DMS53 treated with DMSO at 0.1 percent for 48 hours (cell line): ENCODE data around the gene PRPH2.
A peak's percentile ranks its signal among the peaks of the same experiment; 100 is the strongest.
"Not testable (repeated sequence)": the region's sequence is repeated elsewhere in the genome, so short reads cannot be mapped to it uniquely, and the experiment has no call there.

ENCODE experiments used
- DNase-seq: peaks from one replicate; lab custom pipeline; 2025; ENCODE audit not compliant: unreplicated experiment; lab: John Stamatoyannopoulos, UW

Gene PRPH2

DNA sequence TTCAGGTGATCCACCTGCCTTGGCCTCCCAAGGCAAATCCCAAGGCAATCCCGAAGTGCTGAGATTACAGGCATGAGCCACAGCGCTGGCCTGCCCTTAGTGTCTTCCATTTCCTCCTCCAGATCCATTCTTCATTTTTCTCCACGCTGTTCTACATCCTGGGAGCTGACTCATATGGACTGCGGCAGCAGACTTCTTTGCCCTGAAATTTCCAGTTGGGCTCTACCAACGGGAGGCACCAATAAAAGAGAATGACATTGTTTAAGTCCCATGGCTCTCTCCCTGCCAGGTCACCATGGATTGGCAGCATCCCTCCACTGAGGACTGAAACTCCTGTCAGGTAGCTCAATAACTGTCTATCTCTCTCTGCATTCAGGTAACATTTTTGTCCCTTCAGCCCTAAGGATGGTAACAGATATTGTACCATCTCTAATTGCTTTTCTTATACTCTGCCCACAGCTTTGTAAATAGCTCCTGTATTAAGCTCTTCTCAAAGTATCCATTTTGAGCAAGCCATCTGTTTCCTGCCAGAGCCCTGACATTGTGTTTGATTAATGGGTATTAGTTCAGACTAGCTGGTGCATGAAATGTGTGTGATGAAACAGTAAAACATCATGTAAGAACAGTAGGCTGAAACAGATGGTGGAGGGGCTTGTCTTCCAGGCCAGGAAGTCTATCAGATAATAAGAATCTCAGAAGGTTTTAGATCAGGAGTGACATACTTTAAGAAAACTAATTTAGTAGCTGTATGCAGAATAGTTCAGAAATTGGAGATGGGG is 19.9 kb upstream of the PRPH2 start:
- peak; percentile 70 for DNase-seq

DNA sequence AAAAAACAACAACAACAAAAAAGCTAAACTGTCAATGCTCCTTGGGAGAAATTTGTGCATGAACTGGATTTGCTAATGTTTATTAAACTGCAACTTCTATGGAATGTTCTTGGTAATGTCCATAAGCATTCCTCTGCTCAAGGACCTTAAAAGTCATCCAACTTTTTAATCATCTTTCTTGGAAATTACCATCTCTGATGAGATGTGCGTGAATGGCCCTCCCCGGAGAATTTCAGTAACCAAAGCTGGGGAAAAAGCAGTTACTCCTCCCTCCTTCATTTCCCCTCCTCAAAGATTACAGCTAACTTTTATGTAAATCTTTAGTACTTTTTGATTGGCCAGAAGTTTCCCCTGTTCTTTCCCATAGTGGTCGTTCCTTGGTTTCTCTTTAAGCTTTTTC is 18.3 kb upstream of the PRPH2 start:
- DNase-seq = no peak

GRCh38 chr6:42735976-42736375 is 13.6 kb upstream of the PRPH2 start:
- no peak for DNase-seq

- DNase-seq = not testable (repeated sequence)
Observed at GRCh38 chr6:42733867-42734481, 11.6 kb upstream of the PRPH2 start.

DNA sequence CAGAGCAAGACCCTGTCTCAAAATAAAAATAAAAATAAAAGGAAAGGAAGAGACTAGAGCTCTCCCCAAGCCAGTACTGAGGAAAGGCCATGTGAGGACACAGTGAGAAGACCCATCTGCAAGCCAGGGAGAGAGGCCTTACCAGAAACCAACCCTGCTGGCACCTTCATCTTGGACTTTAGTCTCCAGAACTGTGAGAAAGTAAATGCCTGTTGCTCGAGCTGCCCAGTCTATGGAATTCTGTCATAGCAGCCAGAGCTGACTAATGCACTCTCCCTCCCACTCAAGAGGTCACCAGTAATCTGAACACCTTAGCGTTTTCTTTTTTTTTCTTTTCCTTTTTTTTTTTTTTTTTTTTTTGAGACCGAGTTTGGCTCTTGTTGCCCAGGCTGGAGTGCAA is 7.3 kb upstream of the PRPH2 start:
- DNase-seq = no peak

DNA sequence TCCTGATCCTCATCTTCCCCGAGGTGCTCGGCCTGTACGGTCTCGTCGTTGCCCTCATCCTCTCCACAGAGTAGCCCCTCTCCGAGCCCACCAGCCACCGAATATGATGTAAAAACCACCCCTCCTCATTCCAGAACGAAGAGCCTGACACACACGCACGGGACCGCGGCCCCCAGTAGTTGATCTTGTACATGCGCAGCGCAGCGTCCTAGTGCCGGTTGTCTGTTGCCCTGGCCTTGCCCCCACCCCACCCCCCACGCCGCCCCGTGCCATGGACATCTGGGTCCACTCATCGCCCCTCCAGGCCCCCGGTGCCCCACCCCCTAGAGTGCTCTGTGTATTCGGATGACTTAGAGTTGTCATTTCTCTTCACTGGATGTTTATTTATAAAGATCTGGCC is 5.2 kb upstream of the PRPH2 start:
- DNase-seq = no peak

DNA sequence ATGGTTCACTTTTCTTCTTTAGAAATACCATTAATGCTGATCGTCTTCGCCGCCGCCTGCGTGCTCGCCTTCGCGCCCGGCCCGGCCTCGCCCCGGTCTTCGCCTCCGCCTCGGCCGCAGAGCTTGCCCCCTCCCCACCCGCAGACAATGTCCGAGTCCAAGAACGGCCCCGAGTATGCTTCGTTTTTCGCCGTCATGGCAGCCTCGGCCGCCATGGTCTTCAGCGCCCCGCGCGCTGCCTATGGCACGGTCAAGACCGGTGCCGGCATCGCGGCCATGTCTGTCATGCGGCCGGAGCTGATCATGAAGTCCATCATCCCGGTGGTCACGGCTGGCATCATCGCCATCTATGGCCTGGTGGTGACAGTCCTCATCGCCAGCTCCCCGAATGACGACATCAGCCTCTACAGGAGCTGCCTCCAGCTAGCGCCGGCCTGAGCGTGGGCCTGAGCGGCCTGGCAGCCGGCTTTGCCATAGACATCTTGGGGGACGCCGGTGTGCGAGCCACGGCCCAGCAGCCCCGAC is 4.8 kb upstream of the PRPH2 start:
- DNase-seq = no peak

DNA sequence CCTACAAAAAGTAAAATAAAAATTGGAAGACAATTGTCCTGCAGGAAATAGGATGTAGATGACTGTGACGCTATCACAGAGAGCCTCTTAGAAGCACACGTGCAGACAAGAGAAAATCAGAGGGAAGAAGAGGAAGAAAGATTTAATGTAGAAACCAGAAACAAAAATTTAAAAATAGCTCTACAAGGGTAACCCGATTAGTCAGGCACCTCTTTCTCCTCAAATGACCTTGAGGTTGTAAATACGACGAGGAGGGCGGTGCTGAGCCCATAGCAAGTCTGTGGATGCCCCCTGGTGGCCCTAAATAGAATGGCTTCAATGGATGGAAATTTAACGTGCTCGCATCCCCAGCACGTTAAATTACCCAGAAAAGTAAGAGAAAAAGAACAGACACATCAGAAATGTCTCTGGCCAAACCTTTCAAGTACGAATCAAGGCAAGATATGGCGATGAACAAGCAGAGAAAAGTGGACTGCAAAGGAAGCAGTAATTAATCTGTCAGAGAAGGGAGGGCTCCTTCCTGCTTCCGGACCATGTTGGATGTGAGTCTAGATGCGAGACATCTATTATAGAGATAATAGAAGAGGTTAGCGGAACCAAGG is 4.2 kb upstream of the PRPH2 start:
- DNase-seq = peak; percentile 74

- no peak for DNase-seq
Observed at GRCh38 chr6:42726026-42726425, 3.6 kb upstream of the PRPH2 start.

GRCh38 chr6:42724825-42725224 is 2.4 kb upstream of the PRPH2 start:
- no peak for DNase-seq

DNA sequence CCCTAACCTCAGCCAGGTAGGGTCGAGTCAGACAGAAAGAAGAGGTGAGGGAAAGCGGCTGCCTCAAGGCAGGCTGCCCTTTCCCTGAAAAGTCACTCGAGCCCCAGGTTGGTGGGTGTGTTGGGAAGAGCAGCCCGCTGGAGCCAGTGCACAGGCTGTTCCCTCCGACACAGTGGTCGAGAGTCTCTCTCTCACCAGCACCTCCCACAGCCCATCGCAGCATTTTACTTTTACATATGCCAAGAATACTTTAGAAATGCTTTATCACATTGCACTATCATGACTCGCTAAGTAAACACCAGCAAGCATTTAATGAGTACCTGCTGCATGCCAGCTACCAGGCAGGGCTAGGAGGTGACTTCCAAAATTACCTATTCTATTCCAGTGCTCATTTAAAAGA is 1.7 kb downstream of the PRPH2 start:
- DNase-seq = peak; percentile 16

- no peak for DNase-seq
Observed at GRCh38 chr6:42715871-42716270, 6.5 kb downstream of the PRPH2 start.

DNA sequence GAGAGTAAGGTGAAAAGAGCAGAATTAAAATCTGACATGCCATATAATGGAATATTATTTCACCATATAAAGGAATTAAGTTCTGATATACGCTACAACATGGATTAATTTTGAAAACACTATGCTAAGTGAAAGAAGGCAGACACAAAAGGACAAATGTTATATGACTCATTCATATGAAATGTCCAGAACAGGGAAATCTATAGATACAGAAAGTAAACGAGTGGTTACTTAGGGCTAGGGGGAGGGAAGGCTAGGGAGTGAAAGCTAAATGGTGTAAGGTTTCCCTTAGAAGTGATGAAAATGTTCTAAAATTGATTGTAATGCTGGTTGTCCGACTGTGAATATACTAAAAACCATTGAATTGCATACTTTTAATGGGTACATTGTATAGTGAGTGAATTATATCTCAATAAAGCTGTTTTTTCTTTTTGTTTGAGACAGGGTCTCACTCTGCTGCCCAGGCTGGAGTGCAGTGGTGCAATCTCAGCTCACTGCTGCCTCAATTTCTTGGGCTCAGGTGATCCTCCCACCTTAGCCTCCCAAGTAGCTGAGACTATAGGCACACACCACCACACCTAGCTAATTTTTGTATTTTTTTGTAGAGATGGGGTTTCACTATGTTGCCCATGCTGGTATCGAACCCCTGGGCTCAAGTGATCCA is 8.2 kb downstream of the PRPH2 start:
- no peak for DNase-seq

DNA sequence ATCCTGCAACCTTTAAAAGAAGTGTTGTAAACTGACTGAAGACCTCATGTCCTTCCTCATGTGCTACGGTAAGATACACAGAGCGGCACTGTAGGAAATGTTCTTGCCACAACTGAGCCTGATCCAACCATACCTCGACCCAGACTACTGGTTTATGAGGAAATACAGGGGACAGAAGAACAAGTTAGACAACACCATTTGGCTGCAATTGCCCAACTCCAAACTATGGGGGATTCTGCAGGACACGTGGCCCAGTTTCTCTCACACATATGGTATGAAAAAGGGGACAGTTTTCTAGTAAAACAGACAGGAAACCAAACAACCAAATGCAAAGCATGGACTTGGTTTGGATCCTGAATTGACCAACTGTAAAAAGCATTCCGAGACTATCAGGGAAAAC is 10.5 kb downstream of the PRPH2 start:
- no peak for DNase-seq

GRCh38 chr6:42710316-42710715 is 12.1 kb downstream of the PRPH2 start:
- no peak for DNase-seq

DNA sequence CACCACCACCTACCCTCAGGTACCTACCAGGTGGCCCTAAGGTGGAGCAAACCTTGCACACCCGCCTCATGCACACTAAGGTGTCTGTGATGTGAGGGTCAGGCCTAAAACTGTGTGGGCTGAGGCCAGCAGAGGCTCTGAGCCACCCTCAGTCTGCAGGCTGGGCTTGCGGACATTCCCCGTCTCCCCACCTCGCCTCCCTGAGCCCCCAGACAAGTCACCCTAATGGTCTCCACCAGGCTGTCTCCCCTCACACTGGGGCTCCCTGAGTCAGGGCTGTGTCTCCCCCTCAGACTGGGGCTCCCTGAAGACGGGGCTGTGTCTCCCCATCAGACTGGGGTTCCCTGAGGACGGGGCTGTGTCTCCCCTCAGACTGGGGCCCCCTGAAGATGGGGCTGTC is 12.5 kb downstream of the PRPH2 start:
- DNase-seq = no peak

GRCh38 chr6:42708096-42708495 is 14.3 kb downstream of the PRPH2 start:
- DNase-seq = no peak

DNA sequence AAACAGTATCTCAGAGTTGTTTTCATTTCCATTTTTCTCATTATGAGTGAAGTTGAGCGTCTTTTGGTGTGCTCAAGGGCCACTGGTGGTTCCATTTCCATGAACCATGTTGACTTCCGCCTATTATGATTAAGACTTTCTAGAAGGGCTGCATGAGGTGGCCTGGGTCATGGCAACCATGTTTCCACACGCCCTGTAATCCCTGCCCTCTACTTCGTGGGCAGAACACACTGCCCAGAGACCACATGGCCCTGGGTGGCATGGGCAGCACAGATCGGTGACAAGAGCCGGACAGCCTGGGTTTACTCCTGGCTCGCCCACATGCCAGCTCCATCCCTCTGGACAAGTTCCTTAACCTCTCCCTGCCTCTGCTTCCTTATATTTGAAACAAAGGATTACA is 14.8 kb downstream of the PRPH2 start:
- DNase-seq = no peak

- peak; percentile 41 for DNase-seq
Observed at GRCh38 chr6:42704937-42705374, 17.4 kb downstream of the PRPH2 start.

DNA sequence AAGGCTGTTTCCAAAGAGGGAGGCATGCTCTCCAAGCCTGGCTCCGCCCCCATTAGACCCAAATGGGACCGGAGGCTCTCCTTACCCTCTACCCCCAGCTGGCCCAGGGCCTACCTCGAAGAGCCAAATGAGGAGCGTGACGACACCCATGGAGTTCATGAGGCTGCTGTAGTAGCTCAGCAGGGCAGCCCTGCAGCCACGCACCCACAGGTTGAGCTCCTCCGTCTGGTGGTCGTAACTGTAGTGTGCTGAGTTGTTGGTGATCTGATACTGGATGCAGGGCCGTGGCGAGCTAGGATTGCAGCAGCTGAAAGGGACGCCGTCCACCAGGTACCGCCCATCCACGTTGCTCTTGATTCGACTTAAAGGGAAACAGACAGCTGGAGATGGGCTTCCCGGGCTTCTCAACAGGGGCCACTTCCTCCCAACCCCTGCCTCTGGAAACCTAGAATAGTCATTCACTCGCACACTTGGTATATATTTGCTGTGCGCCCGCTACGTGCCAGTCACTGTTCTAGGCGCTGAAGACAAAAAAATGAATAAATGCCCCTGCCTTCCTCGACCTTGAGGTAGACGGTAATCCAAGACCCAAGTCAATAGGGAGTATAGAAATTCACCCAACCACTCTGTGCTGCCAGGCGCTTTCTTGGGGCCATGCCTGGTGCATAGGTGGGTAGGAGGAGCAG is 18.0 kb downstream of the PRPH2 start:
- DNase-seq = no peak

GRCh38 chr6:42702786-42703185 is 19.6 kb downstream of the PRPH2 start:
- DNase-seq = not testable (repeated sequence)
